Esophagus squamous epithelium (tissue), 4 donors: Measurements from ENCODE around the gene C4orf54.

Experiments
- CTCF ChIP-seq, 6 experiments: fragments of 450-650 bp in 4 of 6; fragments of 200-600 bp in 2 of 6; sonication (generic) in 2 of 6; IDR thresholded peaks; one replicate each; pipeline ENCODE4 v1.5.1; 2016 to 2019; ENCODE audit warnings: antibody characterized with exemption in 6 of 6, mild to moderate bottlenecking in 4 of 6, moderate library complexity in 4 of 6
- POLR2A ChIP-seq, 4 donors: fragments of 450-650 bp; IDR thresholded peaks; one replicate each; pipeline ENCODE4 v1.6.1; 2017; ENCODE audit warnings: antibody characterized with exemption in 4 of 4, mild to moderate bottlenecking in 4 of 4, moderate library complexity in 3 of 4

- TF ChIP-seq CTCF (IDR thresholded peaks at IDR 0.05) (no peak), POLR2A (IDR thresholded peaks at IDR 0.05) (no peak)
Observed at GRCh38 chr4:99670409-99671073, 12.9 kb upstream of the C4orf54 start.
